Osteocyte (in vitro differentiated cells): Measurements from ENCODE around the gene STAB1. TPM values are rescaled to one million over a fixed set of nuclear protein-coding genes. Genes with fewer than 3 reads are reported as not detected.
"Not testable (repeated sequence)": the region's sequence is repeated elsewhere in the genome, so short reads cannot be mapped to it uniquely, and the experiment has no call there.

Source experiments
- DNase-seq: peaks from one replicate; pipeline ENCODE4 v3.0.0; 2021; ENCODE audit warnings: mixed read lengths; ENCODE audit not compliant: unreplicated experiment; ENCODE audit errors: extremely low spot score
- H3K27ac Mint-ChIP-seq: one replicate; pipeline ENCODE4 v1.8.0; 2021; ENCODE audit warnings: mild to moderate bottlenecking, mixed read lengths; ENCODE audit not compliant: unreplicated experiment
- H3K27me3 Mint-ChIP-seq: one replicate; pipeline ENCODE4 v1.8.0; 2021; ENCODE audit warnings: mixed read lengths; ENCODE audit not compliant: unreplicated experiment
- H3K36me3 Mint-ChIP-seq: one replicate; pipeline ENCODE4 v1.8.0; 2021; ENCODE audit warnings: mixed read lengths; ENCODE audit not compliant: unreplicated experiment
- H3K4me1 Mint-ChIP-seq: one replicate; pipeline ENCODE4 v1.8.0; 2021; ENCODE audit warnings: mixed read lengths; ENCODE audit not compliant: unreplicated experiment
- H3K4me3 Mint-ChIP-seq: one replicate; pipeline ENCODE4 v1.8.0; 2021; ENCODE audit warnings: mild to moderate bottlenecking, moderate library complexity, mixed read lengths; ENCODE audit not compliant: unreplicated experiment
- H3K9me3 Mint-ChIP-seq: one replicate; pipeline ENCODE4 v1.8.0; 2021; ENCODE audit warnings: mixed read lengths; ENCODE audit not compliant: unreplicated experiment
- CTCF ChIP-seq: fragments of 200-600 bp; sonication (generic); IDR thresholded peaks from 2 replicates; pipeline ENCODE4 v1.5.0; 2021; ENCODE audit warnings: antibody characterized with exemption, mild to moderate bottlenecking, moderate library complexity
- total RNA-seq: library from RNA; stranded (reverse); gene quantifications from 2 replicates; pipeline ENCODE4 v1.2.1, GENCODE V29; 2021

Gene STAB1
- total RNA-seq, 1 donor from 2014 or later = not detected

GRCh38 chr3:52523386-52524257, 28.5 kb downstream of the STAB1 start:
- Mint-ChIP-seq H3K4me3 (no peak overlapping the region), H3K27me3 (no peaks in the 10 kb centered on the region), H3K9me3 (no peaks in the 10 kb centered on the region), H3K36me3 (peaks cover 17% of the 10 kb centered on the region), H3K27ac (no peak overlapping the region), H3K4me1 (peaks cover 3% of the 10 kb centered on the region)
- TF ChIP-seq CTCF = no peak
- no peak for DNase-seq

- no peak for DNase-seq
- no peak overlapping the region for H3K27ac Mint-ChIP-seq
- H3K36me3 Mint-ChIP-seq = peaks cover 22% of the 10 kb centered on the region
- no peaks in the 10 kb centered on the region for H3K27me3 Mint-ChIP-seq
- H3K4me3 Mint-ChIP-seq = no peak overlapping the region
- H3K4me1 Mint-ChIP-seq = peaks cover 3% of the 10 kb centered on the region
- TF ChIP-seq CTCF = no peak
- no peaks in the 10 kb centered on the region for H3K9me3 Mint-ChIP-seq
Measured at GRCh38 chr3:52524258-52524751, 29.2 kb downstream of the STAB1 start.

GRCh38 chr3:52524752-52525679, 29.9 kb downstream of the STAB1 start:
- Mint-ChIP-seq H3K9me3 (no peaks in the 10 kb centered on the region), H3K27ac (peak overlapping the region; percentile 41)
- DNase-seq = no peak

GRCh38 chr3:52525680-52526561, 30.8 kb downstream of the STAB1 start:
- no peak overlapping the region for H3K4me3 Mint-ChIP-seq

More at GRCh38 chr3:52524752-52525679, 29.9 kb downstream of the STAB1 start:
- TF ChIP-seq CTCF = no peak
- Mint-ChIP-seq H3K27me3 (no peaks in the 10 kb centered on the region), H3K4me3 (no peak overlapping the region), H3K4me1 (peaks cover 3% of the 10 kb centered on the region), H3K36me3 (peaks cover 22% of the 10 kb centered on the region)

GRCh38 chr3:52526671-52527038, 31.5 kb downstream of the STAB1 start:
- not testable (repeated sequence) for H3K9me3 Mint-ChIP-seq, DNase-seq, H3K4me3 Mint-ChIP-seq, H3K4me1 Mint-ChIP-seq, H3K27me3 Mint-ChIP-seq
- Mint-ChIP-seq H3K27ac (peak overlapping the region; percentile 31), H3K36me3 (peaks cover 22% of the 10 kb centered on the region)

More at GRCh38 chr3:52525680-52526561, 30.8 kb downstream of the STAB1 start:
- peak overlapping the region; percentile 41 for H3K27ac Mint-ChIP-seq
- DNase-seq = no peak
- no peak for TF ChIP-seq CTCF
- peaks cover 5% of the 10 kb centered on the region for H3K4me1 Mint-ChIP-seq
- H3K36me3 Mint-ChIP-seq = peaks cover 22% of the 10 kb centered on the region
- H3K9me3 Mint-ChIP-seq = no peaks in the 10 kb centered on the region
- no peaks in the 10 kb centered on the region for H3K27me3 Mint-ChIP-seq
